ENCODE results near the gene TTC28.

Gene TTC28

DNA sequence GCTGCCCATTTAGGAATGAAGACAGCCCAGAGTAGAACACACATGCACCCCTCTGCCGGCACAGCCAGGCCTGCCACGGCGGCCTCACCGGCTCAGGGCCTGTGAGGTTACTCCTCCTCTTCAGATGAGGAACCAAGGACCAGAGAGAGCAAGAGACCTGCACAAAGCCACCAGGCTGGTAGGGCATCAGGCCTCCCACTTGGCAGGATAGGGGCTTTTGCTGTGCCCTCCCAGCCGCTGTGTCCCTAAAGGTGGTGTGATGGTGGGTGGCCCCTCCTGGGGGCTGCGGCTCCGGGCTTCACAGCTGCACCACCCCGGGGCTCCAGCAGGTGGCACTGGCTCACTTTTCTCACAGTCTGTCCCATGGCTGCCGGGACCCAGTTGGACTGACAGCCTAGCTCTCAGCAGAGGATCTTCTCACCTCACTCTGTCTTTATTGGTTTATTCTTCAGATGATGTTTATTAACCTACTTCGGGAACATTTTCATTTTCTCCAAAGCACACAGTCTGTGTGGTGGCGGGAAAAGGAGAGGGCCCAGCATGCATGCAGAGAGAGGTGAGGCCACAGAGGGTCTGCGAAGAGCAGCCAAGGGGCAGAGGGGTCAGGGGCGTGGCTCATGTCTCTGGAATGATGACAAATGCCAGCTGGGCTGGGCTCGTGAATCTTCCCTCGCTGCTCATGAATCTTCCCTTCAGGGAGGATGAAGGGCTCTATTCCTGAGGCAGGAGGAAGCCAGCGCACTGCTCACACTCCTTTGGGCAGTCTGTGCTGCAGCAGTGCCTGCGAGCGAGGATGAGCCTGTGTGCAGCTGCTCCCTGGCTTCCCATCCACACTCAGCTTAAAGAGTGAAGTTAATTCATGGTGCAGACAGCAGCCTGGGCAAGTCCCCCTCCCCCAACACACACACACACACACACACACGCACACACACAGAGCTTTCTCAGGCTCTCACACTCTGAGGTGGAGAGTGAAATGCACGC lies 659.5 kb downstream of the TTC28 start:
- peak; percentile 92 for DNase-seq (ENCODE audit: low spot score)

DNA sequence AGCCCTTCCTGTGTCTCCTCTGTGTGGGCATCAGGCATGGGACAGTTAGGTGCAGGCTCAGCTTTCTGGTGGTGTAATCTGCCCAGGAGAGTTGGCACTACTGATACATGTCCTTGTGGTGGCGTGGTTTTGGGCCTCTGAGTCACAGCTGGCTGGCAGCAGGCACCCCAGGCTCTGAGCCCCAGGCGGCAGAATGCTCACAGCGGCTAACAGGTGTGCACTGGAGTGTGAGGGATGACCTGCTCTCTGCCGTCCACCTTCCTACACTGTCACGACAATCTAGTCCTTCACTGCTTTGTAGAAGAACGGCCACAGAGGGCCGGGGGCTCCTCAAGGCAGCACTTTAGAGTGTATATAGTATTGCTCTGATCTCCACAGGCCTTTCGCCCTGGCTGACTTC lies 660.3 kb downstream of the TTC28 start:
- DNase-seq (ENCODE audit: low spot score) = no peak

DNA sequence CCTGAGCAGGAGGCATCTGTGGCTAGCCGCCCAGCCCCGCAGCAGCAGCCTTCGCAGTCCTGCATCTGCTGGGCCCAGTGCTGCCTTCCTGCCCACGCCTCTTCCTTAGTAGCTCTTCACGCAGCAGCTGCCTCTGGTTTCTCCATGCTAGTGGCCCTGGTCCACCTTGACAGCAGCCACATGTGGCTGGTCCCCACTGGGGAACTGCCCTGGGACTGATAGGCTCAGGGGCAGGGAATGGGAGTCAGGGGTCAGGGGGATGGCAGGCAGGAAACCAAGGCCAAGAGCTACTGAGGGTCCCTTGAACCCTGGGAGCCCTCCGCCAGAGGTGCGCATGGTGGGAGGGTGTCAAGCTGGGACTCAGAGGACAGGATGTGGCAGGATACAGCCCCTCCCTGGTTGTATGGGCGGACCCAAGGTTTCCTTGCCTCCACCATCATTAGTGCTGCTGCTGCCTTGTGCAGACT lies 661.1 kb downstream of the TTC28 start:
- no peak for DNase-seq (ENCODE audit: low spot score)

DNA sequence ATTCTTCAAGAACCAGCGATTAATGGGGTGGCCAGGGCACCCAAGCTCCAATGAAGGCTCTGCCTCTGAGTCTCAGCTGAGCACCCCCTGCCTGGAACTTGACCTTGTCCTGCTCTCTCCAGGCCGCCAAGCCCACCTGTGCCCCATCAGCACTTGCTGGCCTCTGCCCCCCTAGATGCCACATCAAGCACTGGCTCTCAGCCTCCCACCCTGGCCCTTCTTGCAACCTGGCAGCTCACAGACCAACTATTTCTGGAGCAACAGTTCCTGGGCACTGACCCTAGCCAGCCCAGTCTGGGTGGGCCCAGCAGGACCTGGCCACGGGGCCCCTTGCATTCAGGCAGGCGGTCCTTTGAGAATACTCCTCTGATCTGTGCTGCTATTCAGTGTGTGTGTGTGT lies 661.8 kb downstream of the TTC28 start:
- no peak for DNase-seq (ENCODE audit: low spot score)

DNA sequence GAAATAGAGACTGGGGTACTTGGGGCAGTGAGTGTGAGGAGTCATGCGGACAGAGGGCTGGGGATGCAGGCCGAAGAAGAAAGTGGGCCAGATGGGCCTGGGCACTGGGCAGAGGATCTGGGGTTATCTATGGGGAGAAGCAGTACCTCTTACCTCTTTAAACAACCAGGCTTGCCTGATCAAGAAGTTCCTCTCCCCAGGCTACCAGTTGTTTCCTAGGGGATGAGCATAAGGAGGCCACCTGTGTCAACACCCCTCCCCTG lies 662.2 kb downstream of the TTC28 start:
- no peak for DNase-seq (ENCODE audit: low spot score)

DNA sequence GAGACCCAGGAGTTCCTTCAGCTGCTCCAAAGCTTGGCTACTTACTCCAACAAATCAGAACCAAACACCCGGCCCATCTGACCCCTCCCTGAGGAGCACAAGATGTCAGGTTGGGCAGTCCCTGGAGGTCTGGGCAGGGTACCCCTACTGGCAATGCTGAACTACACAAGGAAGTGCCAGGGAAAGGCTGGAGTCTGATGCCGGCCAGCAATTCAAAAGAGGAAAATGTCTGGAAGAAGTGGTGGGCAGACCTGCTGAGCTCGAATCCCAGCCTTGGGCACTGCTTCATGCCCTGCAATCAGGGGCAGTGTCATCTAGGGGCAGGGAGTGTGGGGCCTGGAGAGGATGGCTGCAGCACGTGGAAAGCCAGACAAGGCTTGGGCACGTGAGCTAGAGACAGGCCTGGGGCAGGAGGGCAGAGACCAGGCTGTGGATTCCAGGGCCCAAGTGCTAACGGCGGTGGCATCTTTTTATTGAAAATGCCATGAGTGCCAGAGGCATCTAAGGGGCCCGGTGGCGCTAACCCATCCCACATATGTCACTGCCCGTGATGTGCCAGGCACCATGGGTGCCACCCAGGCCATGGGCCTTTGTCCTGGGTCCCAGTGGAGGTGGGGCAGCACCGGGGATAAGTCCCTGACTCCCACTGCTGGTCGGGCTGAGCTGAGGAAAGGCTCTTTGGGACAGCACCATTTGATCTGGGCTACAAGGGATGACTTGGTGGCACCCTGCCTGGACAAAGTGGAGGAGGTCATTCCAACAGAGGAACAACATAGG lies 662.7 kb downstream of the TTC28 start:
- no peak for DNase-seq (ENCODE audit: low spot score)

DNA sequence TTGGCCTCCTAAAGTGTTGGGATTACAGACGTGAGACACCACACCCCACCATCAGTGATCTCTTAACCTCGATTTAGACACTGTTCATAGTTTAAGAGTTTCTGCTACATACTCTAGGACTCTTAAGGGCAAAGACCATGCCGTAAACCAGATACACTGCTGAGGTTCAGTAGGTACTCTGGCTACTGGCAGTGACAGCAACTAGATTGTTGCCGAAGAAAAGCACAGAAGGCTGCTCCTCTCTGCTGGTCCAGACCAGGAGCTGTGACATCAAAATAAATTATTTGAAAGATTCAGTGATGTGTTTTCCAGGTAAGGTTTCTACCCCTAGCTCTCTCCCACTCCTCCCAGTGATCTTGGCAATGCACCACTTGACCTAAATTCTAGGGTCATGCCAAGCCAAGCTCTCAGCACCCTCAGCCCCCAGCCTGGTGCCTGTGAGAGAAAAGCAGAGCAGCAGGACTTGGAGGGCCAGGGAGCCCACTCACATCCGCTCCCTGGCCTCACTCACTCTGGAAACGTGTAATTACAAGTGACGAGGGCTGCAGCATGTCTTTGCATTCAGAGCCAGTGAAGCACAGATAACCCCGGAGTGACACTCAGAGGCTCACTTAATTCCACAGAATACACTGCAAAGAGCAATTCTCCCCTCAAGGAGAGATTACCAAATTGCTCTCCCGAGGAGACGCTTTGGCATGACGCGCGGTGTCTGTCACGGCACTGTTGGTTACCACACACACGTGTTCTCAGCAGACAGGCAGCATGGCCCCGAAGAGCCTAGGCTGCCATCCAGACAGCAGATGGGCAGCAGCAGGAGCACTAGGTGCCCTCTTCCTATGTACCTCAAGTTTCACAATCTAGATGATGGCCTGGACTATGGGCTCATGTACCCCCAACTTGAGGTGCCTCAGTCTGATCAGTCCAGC lies 663.7 kb downstream of the TTC28 start:
- no peak for DNase-seq (ENCODE audit: low spot score)

DNA sequence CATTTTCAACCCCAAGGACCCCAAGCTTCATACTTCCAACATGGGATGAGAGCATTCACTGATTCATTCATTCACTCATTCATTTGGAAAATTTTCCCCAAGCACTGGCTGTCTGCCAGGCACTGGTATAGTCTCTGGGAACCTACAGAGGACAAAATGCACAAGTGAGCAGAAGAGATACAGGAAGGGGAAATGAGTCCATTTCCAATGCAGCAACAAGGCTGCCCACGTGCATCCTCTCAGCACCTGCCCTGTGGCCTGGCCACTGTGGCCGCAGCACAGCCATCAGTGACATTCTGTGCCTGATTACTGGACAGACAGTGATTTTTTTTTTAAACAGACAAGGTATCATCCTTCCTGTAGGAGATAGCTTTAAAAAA lies 664.6 kb downstream of the TTC28 start:
- no peak for DNase-seq (ENCODE audit: low spot score)

DNA sequence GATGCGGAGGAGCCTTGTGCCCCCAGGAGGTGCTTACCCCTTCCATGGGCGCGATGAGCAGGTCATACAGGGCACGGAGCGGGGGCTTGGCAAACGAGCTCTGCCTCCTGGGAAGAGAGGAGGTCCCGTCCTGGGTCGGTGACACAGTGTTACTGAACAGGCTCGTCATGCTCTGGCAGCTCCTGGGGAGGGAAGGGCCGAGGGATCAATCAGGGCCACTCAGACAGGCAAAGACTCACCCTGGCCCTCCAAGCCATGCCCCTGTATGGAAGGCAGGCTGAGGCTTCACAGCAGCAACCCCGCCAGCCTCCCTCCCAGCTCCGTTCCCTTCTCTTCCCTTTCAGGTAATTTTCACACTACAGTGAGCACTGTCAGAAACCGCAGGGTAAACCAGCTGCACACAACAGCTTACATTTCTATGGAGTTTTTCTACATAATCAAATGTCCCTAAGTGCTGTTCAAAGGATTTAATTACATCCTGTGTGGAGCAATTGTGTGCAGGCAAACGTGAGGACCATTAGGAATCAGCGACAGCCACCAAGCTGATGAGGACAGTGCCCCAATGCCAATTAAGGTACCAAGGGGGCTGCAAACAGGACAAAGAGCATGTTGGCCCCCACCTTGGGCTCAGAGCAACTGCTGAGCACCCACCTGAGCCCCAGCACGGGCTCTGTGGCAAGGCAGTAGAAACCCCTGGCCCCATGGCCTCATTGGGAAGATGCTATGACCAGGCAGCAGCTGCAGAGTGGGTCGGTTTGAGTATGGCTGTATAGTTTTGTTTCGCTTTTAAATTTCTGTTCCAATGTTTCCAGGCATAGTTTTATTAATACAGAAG lies 665.2 kb downstream of the TTC28 start:
- no peak for DNase-seq (ENCODE audit: low spot score)

DNA sequence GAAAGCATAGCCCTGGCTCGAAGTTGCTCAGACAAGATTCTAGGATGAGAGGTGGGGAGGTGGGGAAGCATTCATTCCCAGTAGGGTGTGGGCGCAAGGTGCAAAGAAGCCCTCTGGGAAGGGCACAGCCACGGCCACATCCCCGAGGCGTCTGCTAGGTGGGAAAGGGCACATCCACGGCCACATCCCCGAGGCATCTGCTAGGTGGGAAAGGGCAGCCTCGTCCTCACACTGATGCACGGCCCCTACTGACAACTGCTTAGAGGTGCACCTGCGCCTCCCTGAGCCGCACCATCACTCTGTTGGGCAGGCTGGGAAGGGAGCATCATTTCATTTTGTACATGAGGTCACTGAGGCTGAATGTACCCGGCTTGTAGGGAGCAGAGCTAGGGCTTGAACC lies 666.0 kb downstream of the TTC28 start:
- no peak for DNase-seq (ENCODE audit: low spot score)

DNA sequence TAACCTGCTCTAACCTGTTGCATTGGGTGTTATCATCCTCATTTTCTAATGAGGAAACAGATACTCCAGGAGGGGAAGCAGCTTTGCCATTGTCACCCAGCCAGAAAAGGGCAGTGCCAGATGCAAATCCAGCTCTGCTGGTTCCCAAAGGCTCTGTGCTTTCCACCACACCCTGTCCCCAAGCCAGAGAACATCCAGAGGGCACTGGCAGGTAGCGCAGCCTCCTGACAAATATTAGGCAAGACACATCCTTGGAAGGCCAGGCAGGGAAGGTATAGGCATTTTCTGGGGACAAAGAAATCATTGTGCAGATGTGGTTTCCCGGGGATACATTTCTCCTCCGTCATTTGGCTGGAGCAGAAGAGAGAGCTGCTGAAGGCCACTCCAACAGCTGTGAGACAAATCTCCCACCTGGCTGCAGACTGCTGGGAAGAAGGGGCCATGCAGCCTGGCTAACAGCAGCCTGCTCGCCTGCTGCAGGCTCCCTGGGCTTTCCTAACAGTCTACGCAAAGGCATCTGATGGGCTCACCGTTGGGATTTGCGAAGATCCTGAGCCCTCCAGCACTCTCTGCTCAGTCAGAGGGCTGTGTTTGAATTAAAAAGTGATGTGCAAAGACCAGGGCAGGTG lies 666.7 kb downstream of the TTC28 start:
- DNase-seq (ENCODE audit: low spot score) = no peak

DNA sequence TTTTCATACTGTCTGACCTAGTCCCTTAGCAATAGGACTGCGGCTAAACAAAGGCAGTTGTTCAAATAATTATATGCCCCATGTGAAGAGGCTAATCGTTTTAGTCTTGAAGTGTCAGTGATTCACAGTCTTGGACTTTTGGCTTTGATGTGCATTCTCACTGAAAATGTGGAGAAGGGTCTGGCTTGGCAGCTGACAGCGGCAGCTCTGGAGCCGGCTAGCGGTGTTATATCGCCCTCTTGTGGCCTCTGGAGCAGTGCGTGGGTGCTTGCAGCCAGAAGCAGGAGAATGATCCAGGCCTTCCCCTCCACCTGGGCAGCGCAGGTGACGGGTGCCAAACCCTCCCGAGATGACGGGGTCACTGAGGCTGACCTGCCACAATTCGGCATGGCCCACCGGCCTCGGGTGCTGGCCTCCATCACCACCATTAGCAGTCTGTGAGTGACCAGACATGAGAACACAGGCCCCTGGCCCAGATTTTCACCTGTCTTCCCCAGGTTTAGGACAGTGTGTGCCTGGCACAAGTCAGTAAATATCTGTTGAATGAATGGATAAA lies 670.3 kb downstream of the TTC28 start:
- DNase-seq (ENCODE audit: low spot score) = peak; percentile 95

DNA sequence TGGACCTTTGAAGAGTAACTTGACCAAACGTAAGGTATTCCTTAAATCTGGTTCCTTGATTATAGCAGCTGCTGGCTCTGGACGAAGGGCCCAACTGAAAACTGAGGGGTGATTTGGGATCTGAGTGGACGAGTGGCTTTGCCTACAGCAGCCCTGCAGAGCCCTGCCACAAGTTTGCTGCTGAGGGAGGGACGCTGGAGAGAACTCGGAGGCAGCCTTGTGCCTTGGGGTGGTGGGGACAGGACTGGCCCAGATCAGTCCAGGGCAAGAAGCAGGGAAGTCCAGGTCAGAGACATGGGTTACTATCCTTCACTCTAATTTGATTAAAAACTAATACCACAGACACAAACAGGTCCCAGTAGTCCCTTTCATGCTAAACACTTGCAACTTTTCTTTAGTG lies 671.0 kb downstream of the TTC28 start:
- DNase-seq (ENCODE audit: low spot score) = no peak

DNA sequence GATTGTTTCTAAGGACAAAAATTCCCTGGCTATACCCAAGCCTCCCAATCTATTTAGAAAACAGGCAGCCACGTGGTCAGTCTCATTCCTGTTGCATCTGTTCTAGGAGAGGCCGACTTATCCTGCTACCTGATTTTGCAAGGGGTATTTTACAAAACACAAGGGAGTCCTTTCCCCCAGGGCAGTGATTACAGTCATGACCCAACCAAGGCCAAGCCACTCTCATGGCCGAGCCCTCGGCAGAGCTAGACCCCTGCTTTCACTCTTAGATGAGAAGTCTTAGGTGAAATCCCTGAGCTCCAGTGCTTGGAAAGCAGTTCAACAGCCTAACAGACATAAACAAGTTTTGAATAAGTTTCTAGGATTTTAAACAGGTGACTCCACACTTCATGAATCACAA lies 671.6 kb downstream of the TTC28 start:
- DNase-seq (ENCODE audit: low spot score) = no peak

DNA sequence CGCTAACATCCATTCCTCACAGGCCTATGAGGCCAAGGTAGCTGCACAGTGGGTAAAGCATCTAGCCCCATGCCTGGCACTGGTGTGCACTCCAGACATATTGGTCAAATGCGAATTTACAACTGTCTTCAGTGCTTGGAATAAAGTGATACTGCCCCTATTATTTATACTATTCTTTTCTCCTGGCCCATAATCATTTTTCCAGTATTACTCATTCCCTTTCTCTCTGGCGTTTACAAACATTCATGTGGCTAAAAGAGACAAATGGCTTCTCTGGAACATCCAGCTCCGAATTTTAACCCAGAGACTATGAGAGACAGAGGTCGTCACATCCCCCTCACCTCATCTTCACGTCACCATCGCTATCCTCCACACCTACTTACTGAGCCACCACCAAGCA lies 673.4 kb downstream of the TTC28 start:
- DNase-seq (ENCODE audit: low spot score) = no peak

DNA sequence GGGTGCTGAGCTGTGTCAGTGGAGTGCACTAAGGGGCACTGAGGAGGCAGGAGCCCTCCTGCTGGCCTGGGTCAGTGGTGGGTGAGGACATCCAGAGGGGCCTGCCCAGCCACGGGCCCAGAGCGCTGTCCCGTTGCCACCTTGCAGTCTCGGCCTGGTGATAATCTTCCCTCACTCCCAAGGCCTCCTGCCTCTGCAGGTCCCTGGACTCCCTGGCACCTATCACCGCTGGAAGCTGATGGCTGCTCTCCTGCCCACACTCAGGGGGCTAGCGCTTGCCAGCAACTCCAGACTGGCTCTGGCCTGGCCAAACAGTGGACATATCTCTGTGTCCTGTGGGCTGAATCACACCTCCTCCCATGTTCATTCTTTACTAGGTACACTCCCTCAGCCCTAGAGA lies 674.1 kb downstream of the TTC28 start:
- no peak for DNase-seq (ENCODE audit: low spot score)

DNA sequence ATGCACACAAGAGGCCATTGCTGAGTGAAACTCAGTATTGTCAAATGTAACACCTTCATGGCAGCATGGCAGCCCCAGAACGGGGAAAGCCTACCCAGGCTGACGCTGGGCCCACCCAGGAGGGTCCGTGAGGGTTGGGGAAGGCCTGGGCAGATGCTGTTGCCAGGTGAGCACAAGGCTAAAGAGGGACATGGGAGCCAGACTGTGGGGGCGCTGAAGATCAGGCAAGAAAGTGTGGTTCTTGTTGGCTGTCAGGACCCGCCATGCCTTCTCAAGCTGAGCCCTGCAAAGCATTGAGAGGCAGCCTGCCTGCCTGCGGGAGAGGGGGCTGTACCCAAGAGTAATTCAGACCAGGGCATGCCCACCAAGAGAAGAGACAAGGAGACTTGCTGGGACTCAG lies 675.6 kb downstream of the TTC28 start:
- peak; percentile 43 for DNase-seq (ENCODE audit: low spot score)

DNA sequence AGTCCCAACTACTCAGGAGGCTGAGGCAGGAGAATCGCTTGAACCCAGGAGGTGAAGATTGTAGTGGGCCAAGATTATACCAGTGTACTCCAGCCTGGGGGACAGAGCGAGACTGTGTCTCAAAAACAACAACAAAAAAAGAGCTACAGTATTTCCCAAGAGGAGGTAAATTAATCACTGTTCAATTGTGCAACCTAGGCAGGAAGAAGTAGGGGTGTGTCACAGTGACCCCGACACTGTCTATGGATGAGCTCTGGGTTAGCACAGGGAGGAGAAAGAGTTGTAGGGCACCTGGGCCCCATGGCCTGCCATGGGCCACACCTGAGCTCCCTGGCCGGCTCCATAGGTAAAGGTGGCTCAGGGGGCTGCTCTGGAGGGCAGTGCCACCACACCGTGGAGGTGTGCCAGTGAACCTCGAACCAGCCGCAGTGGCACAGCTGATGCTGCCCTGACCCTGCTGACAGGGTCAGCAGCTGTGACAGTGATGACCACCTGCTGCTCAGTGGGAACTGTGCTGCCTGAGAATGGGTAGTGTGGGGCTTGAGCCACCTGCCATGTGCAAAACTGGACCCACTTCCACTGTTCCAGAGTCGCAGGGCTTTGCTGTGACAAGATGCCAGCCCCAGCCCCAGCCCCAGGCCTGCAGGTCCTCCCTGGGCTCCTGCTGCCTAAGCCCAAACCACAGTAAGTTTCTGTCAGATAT lies 676.6 kb downstream of the TTC28 start:
- DNase-seq (ENCODE audit: low spot score) = no peak

DNA sequence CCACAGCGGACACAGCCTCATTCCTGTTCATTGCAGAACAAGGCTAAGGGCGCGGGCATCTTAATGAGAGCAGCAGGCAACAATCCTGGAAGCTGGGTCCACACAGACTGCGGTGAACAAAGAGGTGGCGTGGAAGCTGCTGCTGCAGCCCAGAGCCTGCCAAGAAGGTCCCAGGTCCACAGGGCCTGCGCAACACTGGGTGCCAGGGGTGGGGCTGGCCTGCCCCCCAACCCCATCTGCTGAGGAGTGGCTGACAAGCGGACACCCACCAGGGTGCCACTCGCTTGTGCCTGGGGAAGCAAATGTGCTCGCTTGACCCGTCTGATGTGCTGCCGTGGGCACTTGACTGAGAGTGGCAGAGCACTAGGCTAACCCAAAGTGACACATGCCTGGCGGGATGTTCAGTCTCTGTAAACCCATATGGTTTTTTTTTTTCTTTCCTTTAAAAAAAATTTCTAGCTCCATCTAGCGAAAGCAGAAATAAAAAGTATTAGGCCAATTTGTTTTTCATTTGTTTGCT lies 677.4 kb downstream of the TTC28 start:
- DNase-seq (ENCODE audit: low spot score) = no peak
